ENCODE data around the gene TMCO4. TPM values are rescaled to one million over a fixed set of nuclear protein-coding genes. Genes with fewer than 3 reads are reported as not detected.

The TMCO4 gene
- total and polyA plus RNA-seq, 2 of the 8 experiments (the other 6 are each of a cell fraction or from before 2014, with no cell fraction given), result 3.0 to 3.1 TPM

GRCh38 chr1:19704247-19705113 lies 95.2 kb downstream of the TMCO4 start:
- Histone ChIP-seq H3K79me2 (ENCODE audit: control insufficient read depth in 1 of 2, insufficient read depth in 2 of 2, low read length in 2 of 2) (no peaks in the 10 kb centered on the region), H3K14ac (ENCODE audit: insufficient read length) (no peak overlapping the region), H3K36me3 (ENCODE audit: control insufficient read depth in 2 of 4, insufficient read depth in 4 of 4, low read length in 3 of 4) (no peaks in the 10 kb centered on the region), H3K27me3 (replicated peaks in 1 of 4; ENCODE audit: control insufficient read depth in 3 of 4, extremely low read depth in 1 of 4, insufficient read depth in 3 of 4, low read length in 3 of 4) (no peaks in the 10 kb centered on the region), H3K56ac (replicated peaks; ENCODE audit: insufficient read length, low read depth, low read length) (no peak overlapping the region), H2AFZ (ENCODE audit: low read length) (peak overlapping the region; percentile 99), H4K20me1 (replicated peaks in 1 of 2; ENCODE audit: control insufficient read depth in 1 of 2, insufficient read depth in 2 of 2, low read length in 2 of 2) (no peaks in the 10 kb centered on the region), H4K5ac (ENCODE audit: insufficient read length, low read depth, low read length) (no peak overlapping the region), H4K8ac (ENCODE audit: extremely low read depth, insufficient read depth, low read length) (no peak overlapping the region), H3K23ac (ENCODE audit: insufficient read length) (no peak overlapping the region), H2BK5ac (ENCODE audit: low read depth, low read length) (no peak overlapping the region), H3K4me1 (replicated peaks in 1 of 4; ENCODE audit: control insufficient read depth in 3 of 4, insufficient read depth in 4 of 4, low read length in 3 of 4) (peaks cover 0 to 8% (median 3%) of the 10 kb centered on the region in 4 experiments; a peak in 5 of 7 replicates), H2BK120ac (replicated peaks; ENCODE audit: low read depth, low read length) (no peak overlapping the region), H3K4ac (replicated peaks; ENCODE audit: insufficient read length, low read depth, low read length) (no peak overlapping the region), H3K9ac (replicated peaks in 1 of 4; ENCODE audit: extremely low read depth in 1 of 4, low read depth in 3 of 4, low read length in 3 of 4) (no peak overlapping the region), H2AK5ac (ENCODE audit: low read depth, low read length) (no peak overlapping the region), H3K4me2 (ENCODE audit: insufficient read depth in 1 of 2, low read depth in 2 of 2, low read length in 2 of 2) (peak overlapping the region; percentile 10 to 70; a peak in 3 of 4 replicates), H2BK20ac (ENCODE audit: low read length) (0 out of 2 replicates have a peak overlapping the region, but pooled peaks have one; percentile 53), H2BK12ac (ENCODE audit: low read depth, low read length) (no peak overlapping the region), H3K4me3 (ENCODE audit: extremely low read depth in 1 of 4, insufficient read depth in 2 of 4, low read depth in 3 of 4, low read length in 4 of 4) (peak overlapping the region in 1 of 4 experiments; percentile 41; a peak in 2 of 8 replicates), H3K79me1 (ENCODE audit: low read depth, low read length) (no peaks in the 10 kb centered on the region; the same call in 1 of the 2 replicates), H3K9me3 (ENCODE audit: insufficient read depth in 2 of 2, low read depth in 1 of 2, low read length in 1 of 2) (no peaks in the 10 kb centered on the region), H2BK15ac (ENCODE audit: low read length) (peak overlapping the region; percentile 61; the same call in 1 of the 2 replicates), H3K27ac (ENCODE audit: low read depth, low read length) (no peak overlapping the region), H3K23me2 (ENCODE audit: low read depth, low read length) (no peaks in the 10 kb centered on the region), H4K91ac (replicated peaks; ENCODE audit: insufficient read length, low read length) (peak overlapping the region; percentile 15), H3K18ac (ENCODE audit: extremely low read depth, low read length) (no peak overlapping the region)
- FAIRE-seq (peak; percentile 82), DNase-seq (ENCODE audit: low read depth in 1 of 2, low spot score in 2 of 2) (peak; percentile 69 to 95)
- WGBS, 2 experiments (ENCODE audit: extremely low coverage in 1 of 2, insufficient coverage in 1 of 2, insufficient read length in 1 of 2, insufficient replicate concordance in 2 of 2, low coverage in 1 of 2, low lambda C conversion rate in 2 of 2, missing lambda C conversion rate in 1 of 2), result 16% methylated on average over 19 of the region's 19 CpGs; no CpG with 5 or more reads in 1 of the 2 experiments
- ChIA-PET CTCF (ENCODE audit: partially characterized antibody) (interaction anchor here (0.7 to 9.8 kb wide), 42 partner anchors 9 to 896 kb away, joined by 3 to 127 read pairs (median 5); partner anchors contain the start of genes HTR6 and OTUD3), POLR2A (ENCODE audit: partially characterized antibody) (interaction anchor here (2.2 kb wide), 1 partner anchor 11 kb away, joined by 6 read pairs; no protein-coding TSS in a partner anchor)
- TF ChIP-seq BRCA1 (IDR thresholded peaks at IDR 0.05; ENCODE audit: low read depth, low read length) (no peak), TCF12 (IDR thresholded peaks at IDR 0.05; ENCODE audit: low read depth, low read length) (0 out of 2 replicates have a peak, but pooled peaks have one; percentile 60), TEAD4 (IDR thresholded peaks at IDR 0.05; ENCODE audit: low read depth, low read length) (peak; percentile 97), CHD1 (IDR thresholded peaks at IDR 0.05; ENCODE audit: low read depth, low read length) (no peak), HDAC6 (IDR thresholded peaks at IDR 0.05; ENCODE audit: low read depth, low read length) (no peak), POLR2AphosphoS5 (IDR thresholded peaks at IDR 0.05; ENCODE audit: low read depth, low read length) (no peak), GTF2F1 (IDR thresholded peaks at IDR 0.05; ENCODE audit: borderline replicate concordance, low read depth, low read length) (no peak; the same call in 1 of the 2 replicates), RNF2 (IDR thresholded peaks at IDR 0.05; ENCODE audit: borderline replicate concordance, low read depth, low read length, missing control alignments, poor library complexity, severe bottlenecking) (no peak), SIRT6 (IDR thresholded peaks at IDR 0.05; ENCODE audit: low read length) (no peak), SIX5 (IDR thresholded peaks at IDR 0.05; ENCODE audit: low read depth, low read length) (no peak), CREB1 (IDR thresholded peaks at IDR 0.05) (0 out of 2 replicates have a peak, but pooled peaks have one; percentile 20), POU5F1 (IDR thresholded peaks at IDR 0.05; ENCODE audit: low read depth, low read length) (no peak)

All from H1 (cell line).